GM19025 (cell line): Measurements from ENCODE around the gene EPHA10.
"Not testable (repeated sequence)": the region's sequence is repeated elsewhere in the genome, so short reads cannot be mapped to it uniquely, and the experiment has no call there.

Experiments used
- ATAC-seq: cut with Tn5 transposase; IDR thresholded peaks from one replicate; pipeline ENCODE4 v1.9.1; 2021; ENCODE audit warnings: mild to moderate bottlenecking, low read depth, moderate library complexity; ENCODE audit not compliant: unreplicated experiment

EPHA10 gene

DNA sequence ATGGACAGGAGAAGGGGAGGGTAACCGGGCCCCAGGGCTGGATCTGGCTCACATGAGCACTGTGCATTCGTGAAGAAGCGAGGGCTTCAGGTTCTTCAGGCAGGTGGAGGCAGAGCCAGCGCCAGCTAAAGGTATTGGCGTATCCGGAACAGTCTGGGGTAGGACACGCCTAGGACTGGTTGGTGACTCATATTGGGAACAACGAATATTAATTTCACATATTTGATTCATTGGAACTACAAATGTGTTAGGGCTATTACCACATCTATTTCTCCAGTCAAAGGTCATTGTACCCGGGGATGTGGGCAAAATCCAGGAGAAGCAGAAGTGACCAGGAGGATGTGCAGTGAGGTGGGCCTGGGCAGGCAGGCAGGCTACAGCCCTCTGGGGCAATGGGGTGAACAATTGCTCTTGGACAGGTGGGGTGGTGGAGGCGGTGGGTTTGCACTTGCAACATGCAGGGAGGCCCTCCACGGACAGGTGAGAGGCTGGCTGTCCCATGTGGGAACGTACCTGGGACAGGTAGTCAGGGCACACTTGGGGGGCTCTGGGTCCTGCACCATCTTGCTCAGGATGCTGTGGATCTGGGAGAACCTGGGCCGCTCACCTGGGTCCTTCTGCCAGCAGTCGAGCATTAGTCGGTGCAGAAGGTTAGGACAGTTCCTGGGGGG is 45.9 kb downstream of the EPHA10 start:
- no peak for ATAC-seq

DNA sequence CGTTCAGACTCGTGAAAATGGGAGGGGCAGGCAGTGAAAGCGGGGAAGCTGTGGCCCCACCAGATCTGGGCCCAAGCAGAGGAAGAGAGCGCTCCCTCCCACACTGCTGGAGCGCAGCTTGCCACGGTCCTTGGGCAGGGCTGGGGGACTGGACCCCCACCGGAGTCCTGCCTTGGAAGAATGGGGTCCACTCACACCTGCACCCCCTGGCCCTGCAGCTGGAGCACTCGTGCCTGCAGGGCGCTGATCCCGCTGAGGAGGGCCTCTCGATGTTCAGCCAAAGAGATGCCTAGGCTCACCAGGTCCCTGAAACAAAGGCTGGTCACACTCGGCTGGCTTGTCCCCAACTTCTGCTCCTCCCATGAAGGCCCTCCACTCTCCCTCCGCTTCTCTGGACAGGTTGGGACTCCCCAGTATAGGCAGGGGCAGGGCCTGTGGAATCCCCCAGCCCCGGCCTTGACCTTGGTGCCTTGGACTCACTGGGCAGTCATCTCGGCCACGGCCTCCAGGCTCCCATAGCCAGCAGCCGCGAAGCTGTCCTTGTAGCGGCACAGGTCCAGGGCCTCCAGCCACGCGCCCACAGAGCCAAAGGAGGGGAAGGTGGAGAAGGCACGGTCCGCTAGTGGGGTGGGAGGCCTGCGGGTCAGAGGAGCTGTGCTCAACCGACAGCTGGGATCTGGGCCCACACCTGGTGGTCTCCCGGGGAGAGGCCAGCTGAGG is 46.6 kb downstream of the EPHA10 start:
- no peak for ATAC-seq

DNA sequence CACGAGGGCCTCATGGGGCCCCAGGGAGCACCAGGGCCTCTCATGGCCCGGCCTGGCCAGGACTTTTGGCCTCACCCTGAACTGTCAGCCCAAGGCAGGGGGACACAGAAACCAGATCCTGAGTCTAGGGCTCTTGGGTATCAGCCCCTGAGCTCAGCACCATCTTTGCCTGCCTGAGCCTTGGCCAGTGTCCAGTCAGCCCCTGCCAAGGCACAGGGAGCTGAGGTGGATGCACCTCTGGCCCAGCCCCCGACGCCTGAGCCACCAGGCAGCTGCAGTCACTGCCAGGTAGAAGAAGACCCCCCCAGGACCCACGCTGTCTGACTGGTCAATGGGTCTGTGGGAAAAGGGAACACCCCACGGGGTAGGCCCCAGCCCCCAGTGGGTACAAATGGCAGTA is 47.3 kb downstream of the EPHA10 start:
- ATAC-seq, result no peak

DNA sequence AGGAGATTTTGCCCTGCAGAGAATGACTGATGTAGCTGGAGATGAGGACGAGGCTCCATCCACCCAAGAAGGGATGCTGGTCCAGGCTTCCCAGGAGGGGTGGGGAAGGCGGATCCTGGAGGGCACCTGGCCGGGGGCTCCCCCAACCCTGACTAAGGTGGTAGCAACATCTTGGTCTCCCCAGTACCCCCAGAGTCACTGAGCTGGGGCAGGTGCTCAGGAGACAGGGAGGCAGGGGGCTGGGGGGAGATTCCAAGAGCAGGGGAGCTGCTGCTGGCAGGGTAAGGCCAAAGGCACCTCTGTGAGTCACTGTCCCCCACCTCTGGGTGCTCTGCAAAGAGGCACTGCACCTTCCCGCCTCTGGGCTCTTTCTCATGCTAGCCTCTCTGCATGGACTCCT is 48.6 kb downstream of the EPHA10 start:
- no peak for ATAC-seq

DNA sequence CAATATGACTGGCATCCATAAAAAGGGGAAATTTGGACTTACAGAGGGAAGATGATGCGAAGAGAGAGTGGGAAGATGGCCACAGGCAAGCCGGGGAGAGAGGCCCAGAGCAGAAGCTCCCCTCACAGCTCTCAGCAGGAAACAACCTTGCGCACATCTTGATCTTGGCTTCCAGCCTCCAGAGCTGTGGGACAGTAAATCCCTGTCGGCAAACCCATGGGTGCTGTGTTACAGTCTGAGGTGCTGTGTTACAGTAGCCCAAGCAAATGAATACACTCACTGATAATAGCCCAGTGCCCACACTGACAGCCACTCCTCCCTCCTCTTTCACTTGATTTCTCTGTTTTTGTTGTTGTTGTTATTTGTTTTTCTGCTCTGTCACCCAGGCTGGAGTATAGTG is 50.2 kb downstream of the EPHA10 start:
- no peak for ATAC-seq

DNA sequence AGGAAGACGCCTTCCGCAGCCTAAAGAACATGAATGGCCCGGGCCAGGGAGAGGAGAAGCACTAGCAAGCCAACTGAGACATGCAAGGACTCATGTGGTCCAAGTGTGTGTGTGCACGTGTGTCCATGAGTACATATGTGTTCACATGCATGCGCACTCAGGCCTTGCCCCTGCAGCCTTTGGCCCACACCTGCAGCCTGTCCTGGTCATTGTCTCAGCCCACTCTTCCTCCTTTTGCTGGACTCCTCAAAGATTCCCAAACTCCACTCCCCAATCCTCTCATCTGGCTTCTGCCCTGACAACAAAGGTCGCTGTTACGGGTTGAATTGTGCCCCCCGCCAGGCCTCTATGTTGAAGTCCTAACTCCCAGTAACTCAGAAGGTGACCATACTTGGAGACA is 50.7 kb downstream of the EPHA10 start:
- no peak for ATAC-seq

DNA sequence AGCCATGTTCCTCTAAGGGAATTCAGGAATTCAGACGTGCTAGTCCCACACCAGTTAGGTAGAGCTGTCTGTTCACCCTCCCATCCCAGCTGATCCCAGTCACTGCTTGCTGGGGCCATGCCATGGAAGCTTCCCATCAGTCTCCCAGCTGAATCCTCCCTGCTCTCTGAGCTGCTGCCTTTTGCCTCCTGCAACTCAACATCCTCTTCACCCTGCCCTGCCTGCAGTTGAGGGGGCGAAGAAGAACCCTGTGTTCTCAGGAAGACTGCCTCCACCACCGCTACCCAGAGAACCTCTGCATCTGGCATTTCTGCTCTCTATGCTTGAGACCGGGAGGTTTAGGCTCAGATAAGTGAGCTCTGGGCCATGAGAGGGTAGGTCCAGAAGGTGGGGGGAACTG is 56.4 kb downstream of the EPHA10 start:
- no peak for ATAC-seq

DNA sequence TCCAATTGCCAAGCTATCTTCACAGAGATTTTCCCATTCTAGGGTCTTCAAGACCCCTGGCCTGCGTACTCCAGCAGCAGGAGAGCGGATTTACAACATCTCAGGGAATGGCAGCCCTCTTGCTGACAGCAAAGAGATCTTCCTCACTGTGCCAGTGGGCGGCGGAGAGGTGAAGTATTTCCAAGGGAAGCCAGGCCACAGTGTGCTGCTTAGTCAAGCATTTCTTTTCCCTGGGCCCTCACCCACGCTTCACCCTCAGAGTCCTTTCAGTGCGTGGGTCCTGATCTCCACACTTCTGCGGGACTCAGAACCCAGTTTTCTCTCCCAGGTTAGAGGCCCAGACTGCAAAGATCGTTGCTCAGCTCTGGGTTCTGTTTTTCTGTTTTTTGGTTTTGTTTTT is 59.5 kb downstream of the EPHA10 start:
- no peak for ATAC-seq

DNA sequence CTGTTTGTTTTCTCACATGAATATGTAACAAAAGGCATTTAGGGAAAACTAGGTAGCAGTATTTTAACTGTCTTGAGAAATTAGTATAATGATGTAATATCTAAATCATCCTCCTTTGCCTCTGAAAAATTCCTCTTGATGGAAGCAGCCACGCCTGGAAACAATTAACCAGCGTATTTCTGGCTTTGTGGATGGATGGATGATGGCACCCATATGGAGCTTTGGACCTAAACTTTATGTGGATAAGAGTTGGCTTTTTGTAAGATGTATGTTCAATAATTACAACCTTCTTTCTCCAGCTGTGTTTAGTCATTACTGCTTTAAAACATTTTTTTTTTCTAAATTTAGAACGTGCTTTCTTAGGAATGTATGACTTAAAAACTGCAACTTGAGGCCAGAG is 60.0 kb downstream of the EPHA10 start:
- no peak for ATAC-seq

DNA sequence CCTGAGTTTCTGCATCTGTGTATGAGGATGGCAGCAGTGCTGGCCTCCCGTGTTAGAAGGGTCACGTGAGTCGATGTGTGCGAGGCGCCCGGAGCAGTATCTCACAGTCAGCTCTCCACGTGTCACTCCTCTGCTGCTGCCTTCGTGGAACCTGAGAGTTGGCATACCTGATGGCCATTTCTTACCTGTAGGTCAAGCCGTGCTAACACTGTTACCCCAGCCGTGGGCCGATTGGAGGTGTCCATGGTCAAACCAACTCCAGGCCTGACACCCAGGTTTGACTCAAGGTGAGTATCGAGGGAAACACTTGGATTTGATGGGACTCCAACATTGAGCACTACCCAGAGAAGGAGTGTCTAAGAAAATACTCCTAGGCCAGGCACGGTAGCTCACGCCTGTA is 61.9 kb downstream of the EPHA10 start:
- ATAC-seq, result no peak

DNA sequence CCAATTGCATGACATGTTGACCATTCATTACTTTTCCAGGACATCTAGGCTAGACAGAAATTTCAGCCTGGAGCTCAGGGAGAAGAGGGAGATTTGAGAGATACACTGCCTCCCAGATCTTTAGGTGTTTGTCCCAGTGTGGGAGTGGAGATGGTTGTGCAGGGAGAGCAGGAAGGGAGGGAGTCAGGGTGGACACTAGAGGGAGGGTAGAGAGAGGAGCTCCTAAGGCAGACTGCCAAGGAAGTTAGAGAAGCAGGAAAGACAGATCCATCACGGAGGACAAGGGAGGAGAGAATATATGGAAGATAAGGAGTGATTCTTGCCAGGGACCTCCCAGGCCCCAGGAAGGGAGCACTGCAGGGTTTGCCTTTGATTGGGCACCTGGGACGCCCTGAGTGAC is 63.9 kb downstream of the EPHA10 start:
- ATAC-seq, result no peak

DNA sequence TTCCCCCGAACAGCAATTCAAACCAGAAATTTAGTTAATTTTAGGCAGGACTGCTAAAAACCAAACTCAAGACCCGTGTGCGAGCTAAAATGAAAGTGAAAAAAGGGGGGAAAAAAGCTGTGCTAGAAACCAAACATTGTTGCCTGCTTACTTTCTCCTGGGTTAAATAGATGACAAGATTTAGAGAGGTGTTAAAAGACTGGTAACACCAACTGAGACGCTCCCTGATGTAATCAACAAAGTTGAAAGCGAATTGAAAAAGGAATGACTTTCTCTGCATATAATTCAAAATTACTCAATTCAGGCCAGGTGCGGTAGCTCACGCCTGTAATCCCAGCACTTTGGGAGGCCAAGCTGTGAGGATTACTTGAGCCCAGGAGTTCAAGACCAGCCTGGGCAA is 65.8 kb downstream of the EPHA10 start:
- no peak for ATAC-seq

DNA sequence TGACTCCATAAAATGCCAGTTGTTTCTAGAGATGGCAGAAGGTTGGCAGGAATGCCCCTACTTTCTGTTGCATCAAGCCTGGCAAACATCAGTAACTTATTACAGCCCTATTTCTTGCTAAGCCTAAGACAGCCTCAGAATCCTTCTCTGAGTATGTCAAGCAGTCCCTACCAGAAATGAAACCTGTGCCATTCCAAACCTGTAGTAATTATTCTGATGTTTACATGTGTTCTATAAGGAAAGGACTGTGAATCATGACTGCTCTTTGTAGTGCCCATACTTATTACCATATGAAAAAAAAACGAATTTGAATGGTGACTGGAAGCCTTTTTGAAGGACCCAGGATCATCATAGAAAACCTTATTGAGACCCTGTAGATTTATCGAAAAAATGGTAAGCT is 67.2 kb downstream of the EPHA10 start:
- ATAC-seq, result no peak

DNA sequence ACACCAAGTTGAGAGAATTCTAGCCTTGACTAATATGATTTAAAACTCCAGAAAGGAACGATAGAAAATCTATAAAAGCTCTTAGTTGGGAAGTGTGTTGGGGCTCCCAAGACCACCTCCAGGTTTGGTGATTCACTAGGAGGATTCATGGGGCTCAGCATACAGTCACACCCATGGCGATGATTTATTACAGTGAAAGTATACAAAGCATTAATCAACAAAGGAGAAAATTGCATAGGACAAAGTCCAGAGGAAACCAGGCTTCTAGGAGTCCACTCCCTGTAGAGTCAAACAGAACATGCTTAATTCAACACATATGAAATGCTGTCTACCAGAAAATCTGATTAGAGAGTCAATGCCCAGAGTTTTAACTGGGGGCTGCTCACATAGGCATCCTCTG is 67.8 kb downstream of the EPHA10 start:
- ATAC-seq, result no peak

DNA sequence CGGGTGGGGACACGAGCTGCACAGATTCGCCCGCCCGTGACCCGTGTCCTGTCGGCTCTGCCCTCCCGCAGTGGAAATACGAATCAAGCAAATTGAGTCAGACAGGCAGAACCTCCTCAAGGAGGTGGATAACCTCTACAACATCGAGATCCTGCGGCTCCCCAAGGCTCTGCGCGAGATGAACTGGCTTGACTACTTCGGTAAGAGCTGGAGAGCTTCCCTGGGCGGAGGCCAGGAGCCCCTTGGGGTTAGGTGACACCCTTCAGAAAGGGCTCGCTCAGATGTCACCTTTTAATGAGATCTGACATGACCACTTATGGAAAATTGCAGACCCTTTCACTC is 72.1 kb downstream of the EPHA10 start:
- no peak for ATAC-seq

DNA sequence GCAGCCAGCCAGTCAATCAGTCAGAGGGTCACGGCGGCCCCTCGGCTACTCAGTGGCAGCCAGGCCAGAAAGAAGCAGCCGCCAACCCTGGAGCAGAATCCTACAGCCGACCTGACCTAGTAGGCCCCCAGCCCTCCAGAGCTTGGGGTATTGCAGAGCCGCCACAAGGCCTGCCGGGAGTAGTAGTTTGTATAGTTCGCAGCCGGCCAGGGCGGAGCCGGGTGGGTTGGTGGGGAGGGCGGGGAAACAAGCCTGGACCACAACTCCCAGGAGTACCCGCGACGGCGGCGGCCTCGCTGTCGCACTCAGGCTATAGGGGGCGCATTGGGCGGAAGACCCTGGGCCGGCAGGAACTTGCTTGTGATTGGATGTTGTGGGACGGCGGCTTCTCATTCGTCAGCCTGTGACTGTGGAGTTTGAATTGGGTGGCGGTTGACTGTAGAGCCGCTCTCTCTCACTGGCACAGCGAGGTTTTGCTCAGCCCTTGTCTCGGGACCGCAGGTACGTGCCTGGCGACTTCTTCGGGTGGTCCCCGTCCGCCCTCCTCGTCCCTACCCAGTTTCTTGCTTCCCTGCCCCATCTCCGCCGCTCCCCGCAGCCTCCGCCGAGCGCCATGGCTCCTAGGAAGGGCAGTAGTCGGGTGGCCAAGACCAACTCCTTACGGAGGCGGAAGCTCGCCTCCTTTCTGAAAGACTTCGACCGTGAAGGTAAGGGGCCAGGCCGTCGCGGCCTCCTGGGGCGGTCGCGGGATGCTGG is 72.7 kb downstream of the EPHA10 start, which contains the start of gene CDCA8:
CDCA8 (plus strand) TSS at position 439 of the 756 bp plus-strand sequence; CDS start at position 614, 175 bp downstream.
- ATAC-seq, result peak; percentile 78

DNA sequence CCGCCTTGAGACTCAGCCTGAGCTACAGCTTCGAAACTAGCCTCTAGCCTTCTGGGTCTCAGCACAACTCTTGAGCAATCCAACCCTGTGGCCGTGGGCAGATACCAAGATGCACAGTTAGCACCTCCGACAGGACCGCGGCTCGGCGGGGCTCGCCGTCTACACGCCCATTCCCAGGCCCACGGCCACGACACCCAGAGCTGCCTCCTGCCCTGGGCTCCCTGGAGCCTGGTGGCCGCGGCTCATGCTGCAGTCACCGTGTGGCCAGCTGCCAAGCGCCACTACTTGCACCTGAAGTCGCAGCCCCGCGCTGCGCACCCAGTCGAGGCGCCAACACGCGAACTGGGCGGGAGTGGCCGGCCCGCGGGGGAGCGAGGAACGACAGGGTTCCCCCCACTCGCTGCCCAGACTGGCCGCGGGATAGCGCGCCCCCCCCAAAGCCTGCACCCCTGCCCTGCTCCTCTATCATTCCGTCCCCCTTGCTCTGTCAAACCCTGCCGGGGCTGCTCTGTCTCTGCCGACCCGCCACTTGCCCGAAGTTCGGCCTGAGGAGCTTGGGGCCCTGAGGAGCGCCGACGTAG is 73.3 kb downstream of the EPHA10 start:
- ATAC-seq, result no peak

DNA sequence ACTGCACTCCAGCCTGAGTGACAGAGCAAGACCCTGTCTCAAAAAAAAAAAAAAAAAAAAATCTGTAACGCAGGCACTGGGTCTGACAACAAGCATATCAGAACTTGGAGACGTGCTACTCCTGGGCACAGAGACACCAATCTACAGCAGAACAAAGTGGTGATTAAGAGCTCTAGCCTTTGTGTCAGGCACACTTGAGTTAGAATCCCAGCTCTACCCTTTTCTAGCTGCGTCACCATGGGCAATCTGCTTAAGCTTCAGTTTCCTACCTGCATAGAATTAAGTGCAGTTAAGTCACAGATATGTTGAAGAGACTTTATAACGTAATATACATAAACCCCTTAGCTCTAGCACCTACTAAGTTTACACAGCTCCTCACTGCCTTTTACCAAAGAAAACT is 76.0 kb downstream of the EPHA10 start:
- ATAC-seq, result no peak

DNA sequence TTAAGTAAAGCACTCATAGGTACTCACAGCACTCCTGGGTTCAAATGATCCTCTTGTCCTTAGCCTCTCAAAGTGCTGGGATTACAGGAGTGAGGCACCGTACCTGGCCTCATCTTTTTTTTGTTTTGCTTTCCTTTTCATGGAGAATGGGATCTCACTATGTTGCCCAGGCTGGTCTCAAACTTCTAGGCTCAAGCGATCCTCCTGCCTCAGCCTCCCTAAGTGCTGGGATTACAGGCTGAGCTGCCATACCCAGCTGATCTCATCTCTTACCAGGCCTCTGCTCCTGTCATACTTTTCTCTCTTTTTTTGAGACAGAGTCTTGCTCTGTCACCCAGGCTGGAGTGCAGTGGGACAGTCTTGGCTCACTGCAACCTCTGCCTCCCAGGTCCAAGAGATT is 77.2 kb downstream of the EPHA10 start:
- not testable (repeated sequence) for ATAC-seq

DNA sequence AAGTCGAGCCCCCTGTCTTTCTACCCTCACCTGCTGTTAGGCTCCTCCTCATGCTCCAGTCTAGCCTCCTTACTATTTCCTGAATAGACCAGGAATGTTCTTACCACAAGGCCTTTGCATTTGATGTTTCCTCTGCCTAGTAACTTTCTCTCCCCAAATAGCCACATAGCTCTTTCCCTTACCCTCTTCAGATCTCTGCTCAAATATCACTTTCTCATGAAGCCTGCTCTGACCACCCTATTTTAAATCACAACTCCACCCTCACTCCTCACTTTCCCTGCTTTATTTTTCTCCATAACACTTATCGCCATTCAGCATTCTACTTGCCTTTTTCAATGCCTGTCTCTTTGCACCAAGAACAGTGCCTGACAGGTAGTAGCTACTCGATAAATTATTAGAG is 79.2 kb downstream of the EPHA10 start:
- ATAC-seq, result no peak

DNA sequence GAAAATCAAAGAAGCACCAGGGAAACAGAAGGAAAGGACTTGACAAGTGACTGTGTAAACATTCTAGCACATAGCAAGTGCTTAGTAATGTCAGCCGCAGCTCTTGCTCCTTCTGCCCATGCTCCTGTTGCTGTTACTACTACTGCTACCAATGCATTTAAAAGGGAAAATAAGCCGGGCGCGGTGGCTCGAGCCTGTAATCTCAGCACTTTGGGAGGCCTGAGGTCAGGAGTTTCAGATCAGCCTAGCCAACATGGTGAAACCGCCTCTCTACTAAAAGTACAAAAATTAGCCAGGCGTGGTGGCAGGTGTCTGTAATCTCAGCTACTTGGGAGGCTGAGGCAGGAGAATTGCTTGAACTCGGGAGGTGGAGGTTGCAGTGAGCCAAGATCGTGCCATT is 80.7 kb downstream of the EPHA10 start:
- ATAC-seq, result not testable (repeated sequence)
